ENCODE measurements around the gene CAMTA1.

CAMTA1 gene

DNA sequence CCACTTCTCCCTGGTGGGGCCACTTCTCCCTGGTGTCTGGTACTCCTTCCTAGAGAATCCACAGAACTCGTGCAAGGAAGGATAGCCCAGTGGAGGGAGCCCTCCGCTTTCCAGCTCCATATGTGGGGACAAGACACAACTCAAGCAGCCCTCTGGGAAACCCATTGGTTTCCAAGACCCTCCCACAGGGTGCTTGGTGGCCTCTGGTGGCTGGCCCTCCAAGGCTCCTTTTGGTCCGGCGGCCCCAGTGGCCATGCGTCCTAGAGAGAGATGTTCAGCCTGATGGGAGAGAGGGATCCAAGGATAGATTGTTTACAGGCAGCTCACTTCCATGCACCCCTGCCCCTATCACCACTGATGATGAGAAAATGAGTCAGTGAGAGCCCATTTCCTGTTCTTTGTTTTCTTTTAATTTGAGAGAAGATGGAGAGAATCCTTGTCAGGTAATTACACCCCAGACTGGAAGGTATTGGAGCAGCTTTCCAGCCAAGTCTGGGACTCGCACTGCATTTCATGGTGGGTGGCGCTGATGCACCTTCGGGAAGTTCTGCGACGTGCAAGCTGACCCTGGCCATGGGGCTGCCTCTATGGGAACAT lies 499.7 kb downstream of the CAMTA1 start:
- H3K4me3 ChIP-seq (ENCODE audit: low read depth, low read length) = no peak overlapping the region
- H3K9me3 ChIP-seq (ENCODE audit: control insufficient read depth, insufficient read depth, low read depth, low read length) = no peaks in the 10 kb centered on the region
- no peak overlapping the region for H3K27ac ChIP-seq (ENCODE audit: extremely low read depth, low read depth, low read length)
- CTCF ChIA-PET = interaction anchor here (0.7 kb wide), 1 partner anchor 173 kb away, joined by 4 read pairs; no protein-coding TSS in a partner anchor
- no peaks in the 10 kb centered on the region for H3K4me1 ChIP-seq (ENCODE audit: control insufficient read depth, insufficient read depth, low read length)
- POLR2A ChIA-PET = no interaction called here
- no peaks in the 10 kb centered on the region for H3K36me3 ChIP-seq (ENCODE audit: control insufficient read depth in 2 of 2, insufficient read depth in 1 of 2, low read length in 2 of 2)
- TF ChIP-seq ZNF121 (tag by site-specific recombination; IDR thresholded peaks at IDR 0.05) (no peak), ZNF530 (tag by site-specific recombination; IDR thresholded peaks at IDR 0.05; ENCODE audit: low read depth) (no peak), ZEB2 (tag by site-specific recombination; IDR thresholded peaks at IDR 0.05) (no peak), ZNF221 (tag by site-specific recombination; IDR thresholded peaks at IDR 0.05; ENCODE audit: borderline replicate concordance) (no peak), YY2 (tag by site-specific recombination; IDR thresholded peaks at IDR 0.05) (no peak), MEIS1 (CRISPR knock-in tag; IDR thresholded peaks at IDR 0.05; ENCODE audit: borderline replicate concordance) (no peak), ZNF391 (tag by site-specific recombination; IDR thresholded peaks at IDR 0.05; ENCODE audit: borderline replicate concordance, low read depth) (no peak), GLIS1 (tag by site-specific recombination; IDR thresholded peaks at IDR 0.05) (no peak)
- TF ChIP-seq, protein P1, sequence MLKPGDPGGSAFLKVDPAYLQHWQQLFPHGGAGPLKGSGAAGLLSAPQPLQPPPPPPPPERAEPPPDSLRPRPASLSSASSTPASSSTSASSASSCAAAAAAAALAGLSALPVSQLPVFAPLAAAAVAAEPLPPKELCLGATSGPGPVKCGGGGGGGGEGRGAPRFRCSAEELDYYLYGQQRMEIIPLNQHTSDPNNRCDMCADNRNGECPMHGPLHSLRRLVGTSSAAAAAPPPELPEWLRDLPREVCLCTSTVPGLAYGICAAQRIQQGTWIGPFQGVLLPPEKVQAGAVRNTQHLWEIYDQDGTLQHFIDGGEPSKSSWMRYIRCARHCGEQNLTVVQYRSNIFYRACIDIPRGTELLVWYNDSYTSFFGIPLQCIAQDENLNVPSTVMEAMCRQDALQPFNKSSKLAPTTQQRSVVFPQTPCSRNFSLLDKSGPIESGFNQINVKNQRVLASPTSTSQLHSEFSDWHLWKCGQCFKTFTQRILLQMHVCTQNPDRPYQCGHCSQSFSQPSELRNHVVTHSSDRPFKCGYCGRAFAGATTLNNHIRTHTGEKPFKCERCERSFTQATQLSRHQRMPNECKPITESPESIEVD (tag by site-specific recombination; IDR thresholded peaks at IDR 0.05) = no peak
- TF ChIP-seq, protein P2, sequence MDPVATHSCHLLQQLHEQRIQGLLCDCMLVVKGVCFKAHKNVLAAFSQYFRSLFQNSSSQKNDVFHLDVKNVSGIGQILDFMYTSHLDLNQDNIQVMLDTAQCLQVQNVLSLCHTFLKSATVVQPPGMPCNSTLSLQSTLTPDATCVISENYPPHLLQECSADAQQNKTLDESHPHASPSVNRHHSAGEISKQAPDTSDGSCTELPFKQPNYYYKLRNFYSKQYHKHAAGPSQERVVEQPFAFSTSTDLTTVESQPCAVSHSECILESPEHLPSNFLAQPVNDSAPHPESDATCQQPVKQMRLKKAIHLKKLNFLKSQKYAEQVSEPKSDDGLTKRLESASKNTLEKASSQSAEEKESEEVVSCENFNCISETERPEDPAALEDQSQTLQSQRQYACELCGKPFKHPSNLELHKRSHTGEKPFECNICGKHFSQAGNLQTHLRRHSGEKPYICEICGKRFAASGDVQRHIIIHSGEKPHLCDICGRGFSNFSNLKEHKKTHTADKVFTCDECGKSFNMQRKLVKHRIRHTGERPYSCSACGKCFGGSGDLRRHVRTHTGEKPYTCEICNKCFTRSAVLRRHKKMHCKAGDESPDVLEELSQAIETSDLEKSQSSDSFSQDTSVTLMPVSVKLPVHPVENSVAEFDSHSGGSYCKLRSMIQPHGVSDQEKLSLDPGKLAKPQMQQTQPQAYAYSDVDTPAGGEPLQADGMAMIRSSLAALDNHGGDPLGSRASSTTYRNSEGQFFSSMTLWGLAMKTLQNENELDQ (tag by site-specific recombination; IDR thresholded peaks at IDR 0.05; ENCODE audit: low read depth) = no peak
- TF ChIP-seq, protein P3, sequence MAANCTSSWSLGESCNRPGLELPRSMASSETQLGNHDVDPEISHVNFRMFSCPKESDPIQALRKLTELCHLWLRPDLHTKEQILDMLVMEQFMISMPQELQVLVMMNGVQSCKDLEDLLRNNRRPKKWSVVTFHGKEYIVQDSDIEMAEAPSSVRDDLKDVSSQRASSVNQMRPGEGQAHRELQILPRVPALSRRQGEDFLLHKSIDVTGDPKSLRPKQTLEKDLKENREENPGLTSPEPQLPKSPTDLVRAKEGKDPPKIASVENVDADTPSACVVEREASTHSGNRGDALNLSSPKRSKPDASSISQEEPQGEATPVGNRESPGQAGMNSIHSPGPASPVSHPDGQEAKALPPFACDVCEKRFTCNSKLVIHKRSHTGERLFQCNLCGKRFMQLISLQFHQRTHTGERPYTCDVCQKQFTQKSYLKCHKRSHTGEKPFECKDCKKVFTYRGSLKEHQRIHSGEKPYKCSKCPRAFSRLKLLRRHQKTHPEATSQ (tag by site-specific recombination; IDR thresholded peaks at IDR 0.05) = no peak

DNA sequence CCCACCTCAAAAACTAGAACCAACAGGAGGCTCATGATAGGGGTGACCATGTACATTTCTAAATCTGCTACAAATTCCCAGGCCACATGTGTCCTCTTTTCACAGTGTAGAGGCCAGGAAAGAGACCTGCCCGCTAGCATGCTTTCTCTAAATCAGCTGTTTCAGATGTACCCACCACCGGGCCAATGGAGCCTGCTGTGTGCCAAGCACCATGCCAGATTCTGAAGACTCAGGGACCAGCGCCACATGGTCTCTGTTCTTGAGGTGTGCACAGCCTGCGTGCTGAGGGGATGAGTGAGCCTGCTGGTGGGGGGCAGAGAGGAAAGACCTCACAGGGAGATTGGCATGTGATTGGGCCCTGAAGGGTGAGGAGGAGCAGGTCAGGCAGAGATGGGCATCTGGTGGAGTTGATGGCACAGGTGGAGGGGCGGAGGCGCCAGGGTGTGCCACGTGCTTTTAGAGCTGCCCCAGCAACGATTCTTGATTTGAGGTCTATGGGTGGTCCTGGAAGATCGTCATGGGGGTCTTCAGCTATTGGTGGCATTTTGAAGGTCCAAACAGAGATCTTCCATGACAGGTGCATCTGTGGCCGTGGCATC lies 500.7 kb downstream of the CAMTA1 start:
- H3K4me1 ChIP-seq (ENCODE audit: control insufficient read depth, insufficient read depth, low read length) = no peaks in the 10 kb centered on the region
- TF ChIP-seq SP3 (tag by site-specific recombination; IDR thresholded peaks at IDR 0.05) = no peak
- TF ChIP-seq MYNN (tag by site-specific recombination; IDR thresholded peaks at IDR 0.05; ENCODE audit: borderline replicate concordance) = no peak
- no peak overlapping the region for H3K4me3 ChIP-seq (ENCODE audit: low read depth, low read length)
- CTCF ChIA-PET = interaction anchor here (0.7 kb wide), 1 partner anchor 174 kb away, joined by 4 read pairs; no protein-coding TSS in a partner anchor
- POLR2A ChIA-PET = interaction anchor here (0.6 kb wide), 1 partner anchor 16 kb away, joined by 3 read pairs; no protein-coding TSS in a partner anchor
- no peak overlapping the region for H3K27ac ChIP-seq (ENCODE audit: extremely low read depth, low read depth, low read length)
- H3K36me3 ChIP-seq (ENCODE audit: control insufficient read depth in 2 of 2, insufficient read depth in 1 of 2, low read length in 2 of 2) = no peaks in the 10 kb centered on the region
- H3K9me3 ChIP-seq (ENCODE audit: control insufficient read depth, insufficient read depth, low read depth, low read length) = no peaks in the 10 kb centered on the region

DNA sequence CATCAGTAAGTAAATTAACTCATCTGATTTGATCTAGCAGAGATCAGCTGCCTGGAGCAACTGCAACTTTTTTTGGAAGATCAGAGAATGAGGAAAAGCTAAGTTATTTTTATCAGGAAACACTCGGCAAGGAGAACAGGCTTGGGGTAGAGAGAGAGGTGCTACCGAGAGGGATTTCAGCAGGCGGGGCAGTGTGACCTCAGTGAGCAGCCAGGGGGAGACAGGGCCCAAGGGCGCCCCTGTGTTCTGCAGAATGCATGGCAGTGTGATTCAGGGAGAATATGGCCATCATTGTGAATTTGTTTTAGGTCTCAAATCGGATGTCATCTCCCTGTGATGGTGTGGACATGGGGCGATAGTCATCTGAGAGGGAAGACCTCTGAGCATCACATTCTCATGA lies 501.8 kb downstream of the CAMTA1 start:
- no peaks in the 10 kb centered on the region for H3K36me3 ChIP-seq (ENCODE audit: control insufficient read depth in 2 of 2, insufficient read depth in 1 of 2, low read length in 2 of 2)
- CTCF ChIA-PET = no interaction called here
- no peaks in the 10 kb centered on the region for H3K4me1 ChIP-seq (ENCODE audit: control insufficient read depth, insufficient read depth, low read length)
- H3K4me3 ChIP-seq (ENCODE audit: low read depth, low read length) = no peak overlapping the region
- POLR2A ChIA-PET = no interaction called here
- H3K27ac ChIP-seq (ENCODE audit: extremely low read depth, low read depth, low read length) = no peak overlapping the region
- no peaks in the 10 kb centered on the region for H3K9me3 ChIP-seq (ENCODE audit: control insufficient read depth, insufficient read depth, low read depth, low read length)
- no peak for TF ChIP-seq ZNF701 (tag by site-specific recombination; IDR thresholded peaks at IDR 0.05)
- TF ChIP-seq, protein P4, sequence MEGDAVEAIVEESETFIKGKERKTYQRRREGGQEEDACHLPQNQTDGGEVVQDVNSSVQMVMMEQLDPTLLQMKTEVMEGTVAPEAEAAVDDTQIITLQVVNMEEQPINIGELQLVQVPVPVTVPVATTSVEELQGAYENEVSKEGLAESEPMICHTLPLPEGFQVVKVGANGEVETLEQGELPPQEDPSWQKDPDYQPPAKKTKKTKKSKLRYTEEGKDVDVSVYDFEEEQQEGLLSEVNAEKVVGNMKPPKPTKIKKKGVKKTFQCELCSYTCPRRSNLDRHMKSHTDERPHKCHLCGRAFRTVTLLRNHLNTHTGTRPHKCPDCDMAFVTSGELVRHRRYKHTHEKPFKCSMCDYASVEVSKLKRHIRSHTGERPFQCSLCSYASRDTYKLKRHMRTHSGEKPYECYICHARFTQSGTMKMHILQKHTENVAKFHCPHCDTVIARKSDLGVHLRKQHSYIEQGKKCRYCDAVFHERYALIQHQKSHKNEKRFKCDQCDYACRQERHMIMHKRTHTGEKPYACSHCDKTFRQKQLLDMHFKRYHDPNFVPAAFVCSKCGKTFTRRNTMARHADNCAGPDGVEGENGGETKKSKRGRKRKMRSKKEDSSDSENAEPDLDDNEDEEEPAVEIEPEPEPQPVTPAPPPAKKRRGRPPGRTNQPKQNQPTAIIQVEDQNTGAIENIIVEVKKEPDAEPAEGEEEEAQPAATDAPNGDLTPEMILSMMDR (tag by site-specific recombination; IDR thresholded peaks at IDR 0.05) = 0 out of 2 replicates have a peak, but pooled peaks have one; percentile 12

Measured in HEK293 (cell line).